GM21576 (cell line): ENCODE results near the gene CHMP1A.
A peak's percentile ranks its signal among the peaks of the same experiment; 100 is the strongest.
"Not testable (repeated sequence)": the region's sequence is repeated elsewhere in the genome, so short reads cannot be mapped to it uniquely, and the experiment has no call there.

Experiments
- ATAC-seq: cut with Tn5 transposase; IDR thresholded peaks from one replicate; pipeline ENCODE4 v1.9.1; 2021; ENCODE audit warnings: mild to moderate bottlenecking, moderate library complexity; ENCODE audit not compliant: unreplicated experiment

CHMP1A gene

DNA sequence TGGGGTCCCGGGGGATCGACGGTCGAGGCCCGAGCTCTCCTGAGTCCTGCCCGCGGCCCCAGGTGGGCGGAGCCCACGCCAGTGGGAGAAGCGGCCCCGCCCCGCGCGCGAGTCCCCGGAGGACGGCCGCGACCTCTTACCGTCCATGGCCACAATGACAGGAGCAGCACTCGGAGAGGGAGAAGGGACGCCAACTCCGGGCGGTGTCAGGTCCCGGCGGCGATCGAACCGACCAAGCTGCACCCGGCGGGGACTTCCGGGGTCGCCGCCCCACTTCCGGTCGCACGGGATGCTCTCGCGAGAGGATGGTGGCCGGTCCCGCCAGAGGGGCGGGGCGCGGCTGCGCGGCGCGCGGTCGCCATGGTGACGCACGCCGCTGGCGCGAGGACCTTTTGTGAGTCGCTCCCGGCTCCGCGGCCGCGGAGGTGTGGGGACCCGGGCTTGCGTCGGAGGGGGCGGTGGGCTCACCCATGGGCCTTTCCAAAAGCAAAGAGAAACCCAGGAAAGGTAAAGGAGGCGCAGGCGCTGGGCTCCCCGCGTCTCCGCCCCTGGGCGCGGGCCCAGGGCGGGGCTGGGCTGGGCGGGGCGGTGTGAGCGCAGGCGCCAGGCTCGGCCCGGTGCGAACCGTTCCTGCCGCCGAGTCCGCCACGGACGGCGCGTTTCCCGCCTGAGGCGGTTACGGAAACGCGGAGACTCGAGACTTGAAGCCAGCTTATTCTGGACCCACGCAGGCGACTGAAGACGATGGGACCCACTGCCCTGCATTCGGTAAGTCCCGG lies at the start of gene CHMP1A, which contains the start of gene SPATA33:
Gene CHMP1A, minus strand, starts transcription at position 267 of the 779 bp plus-strand sequence. Its CDS starts 120 bp downstream, at position 147.
Gene SPATA33, plus strand, starts transcription at position 395 of the 779 bp plus-strand sequence. Its CDS starts 76 bp downstream, at position 471.
- ATAC-seq: peak; percentile 88

DNA sequence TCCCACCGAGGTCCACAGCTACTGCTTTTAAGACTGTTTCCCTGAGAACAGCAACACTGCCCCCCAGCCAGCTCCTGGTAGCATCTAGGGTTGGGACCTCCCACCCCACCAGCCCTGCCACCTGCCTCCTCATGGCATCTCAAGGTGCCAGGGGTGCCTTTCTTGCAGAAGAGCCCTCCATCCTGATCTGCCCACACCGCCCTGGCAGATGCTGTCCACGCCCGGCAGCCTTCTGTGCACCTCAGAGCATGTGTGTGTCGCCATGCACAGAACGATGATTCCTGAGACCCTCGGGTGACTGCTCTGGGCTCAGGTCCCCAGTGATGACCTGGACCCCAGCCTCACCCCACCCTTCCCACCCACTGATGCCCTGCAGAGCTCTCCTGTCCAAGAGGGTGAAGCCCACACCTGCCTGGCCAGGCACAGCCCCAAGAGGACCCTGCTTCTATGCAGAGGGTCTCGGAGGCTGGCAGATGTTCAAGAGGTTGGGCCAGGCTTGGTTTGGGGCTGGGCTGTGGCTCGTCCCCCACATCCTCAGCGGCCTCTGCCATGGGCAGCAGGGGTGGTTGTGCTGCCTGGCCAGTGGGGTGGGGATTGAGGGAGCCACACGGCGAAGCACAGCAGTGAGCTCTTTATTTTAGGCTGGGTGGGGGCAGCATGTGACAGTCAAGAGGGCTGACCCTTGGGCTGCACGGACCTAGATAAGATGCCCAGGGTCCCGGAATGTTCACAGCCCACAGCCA lies 49.2 kb upstream of the CHMP1A start:
- ATAC-seq: no peak

DNA sequence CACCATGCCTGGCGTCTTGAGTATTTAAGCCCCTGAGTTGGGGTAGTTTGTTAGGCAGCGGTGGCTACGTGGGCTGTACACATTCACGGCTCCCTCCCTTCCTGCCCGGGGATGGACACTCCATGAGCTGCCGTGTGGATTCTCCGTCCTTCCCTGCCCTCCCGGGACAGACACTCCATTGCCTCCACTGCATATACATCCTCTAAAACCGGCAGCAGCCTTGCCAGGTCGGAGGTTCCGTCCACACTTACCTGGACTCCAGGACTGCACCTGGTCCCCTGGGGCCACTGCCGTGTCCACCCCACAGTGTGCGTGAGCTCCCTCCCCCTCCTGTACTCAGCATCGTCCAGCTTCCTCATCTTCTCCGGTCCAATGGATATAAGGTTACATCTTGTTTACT lies 47.5 kb upstream of the CHMP1A start:
- ATAC-seq: no peak

DNA sequence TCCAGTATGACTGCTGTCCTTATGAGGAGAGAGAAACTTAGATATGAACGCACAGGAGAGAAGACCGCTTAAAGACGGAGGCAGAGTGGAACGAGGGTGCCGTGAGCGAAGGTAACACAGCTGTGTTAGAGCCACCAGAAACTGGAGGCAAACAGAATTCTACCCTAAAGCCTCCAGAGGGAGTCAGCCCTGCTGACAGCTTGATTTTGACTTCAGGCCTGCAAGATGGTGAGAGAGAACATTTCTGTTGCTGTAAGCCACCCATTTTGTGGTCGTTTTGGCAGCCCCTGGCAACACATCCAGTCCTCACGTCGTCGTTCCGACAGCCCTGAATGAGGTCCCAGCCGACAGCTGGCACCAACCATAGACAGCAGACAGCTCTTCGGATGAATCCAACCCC lies 46.8 kb upstream of the CHMP1A start:
- no peak for ATAC-seq

DNA sequence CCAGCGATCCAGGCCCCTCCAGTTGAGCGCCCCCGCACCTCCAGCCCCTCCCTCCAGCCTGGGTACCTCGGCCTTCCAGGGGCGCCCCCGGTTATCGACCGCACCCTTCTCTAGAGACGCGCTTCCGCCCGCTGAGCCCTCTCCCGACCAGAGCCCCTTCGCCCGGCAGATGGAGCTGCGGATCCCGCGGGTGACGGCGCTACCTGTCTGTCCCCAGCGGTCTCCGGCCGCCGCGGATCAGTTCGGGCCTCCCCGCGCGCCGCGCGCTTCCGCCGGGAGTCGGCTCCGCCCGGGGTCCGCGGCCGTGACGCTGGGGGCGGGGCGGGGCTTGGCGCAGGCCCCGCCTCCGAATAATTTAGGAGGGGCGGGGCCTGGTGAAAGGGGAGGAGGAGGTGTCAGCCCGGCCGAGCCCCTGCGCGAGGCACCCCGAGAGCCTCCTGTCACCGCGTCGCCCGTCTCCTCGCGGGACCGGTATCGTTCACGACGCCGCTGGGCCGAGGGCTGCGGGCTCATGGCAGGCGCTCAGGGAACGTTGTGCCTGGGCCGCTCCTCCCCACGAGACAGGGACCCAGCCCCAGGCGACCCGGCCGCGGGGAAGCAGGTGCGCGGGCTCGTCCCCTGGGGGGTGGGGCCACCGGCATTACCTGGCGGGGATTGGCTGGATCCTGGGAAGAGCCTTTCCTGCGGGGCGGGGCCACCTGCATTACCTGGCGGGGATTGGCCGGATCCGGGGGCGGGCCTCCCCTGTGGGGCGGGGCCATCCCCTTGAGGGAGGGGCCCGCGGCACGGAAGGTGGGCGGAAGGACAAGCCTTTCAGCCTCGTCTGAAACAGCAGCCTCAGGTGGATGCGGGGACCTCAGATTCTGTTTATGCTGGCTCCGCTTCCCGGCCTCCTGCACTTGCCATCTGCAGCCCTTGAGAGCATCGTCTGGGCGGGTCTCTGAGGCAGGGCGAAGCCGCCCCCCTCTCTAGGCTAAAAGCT lies 44.2 kb upstream of the CHMP1A start, which contains the start of gene SPATA2L:
Gene SPATA2L, minus strand, starts transcription at position 281 of the 982 bp plus-strand sequence. CDS start 473 bp downstream, outside the sequence.
- ATAC-seq: peak; percentile 58

DNA sequence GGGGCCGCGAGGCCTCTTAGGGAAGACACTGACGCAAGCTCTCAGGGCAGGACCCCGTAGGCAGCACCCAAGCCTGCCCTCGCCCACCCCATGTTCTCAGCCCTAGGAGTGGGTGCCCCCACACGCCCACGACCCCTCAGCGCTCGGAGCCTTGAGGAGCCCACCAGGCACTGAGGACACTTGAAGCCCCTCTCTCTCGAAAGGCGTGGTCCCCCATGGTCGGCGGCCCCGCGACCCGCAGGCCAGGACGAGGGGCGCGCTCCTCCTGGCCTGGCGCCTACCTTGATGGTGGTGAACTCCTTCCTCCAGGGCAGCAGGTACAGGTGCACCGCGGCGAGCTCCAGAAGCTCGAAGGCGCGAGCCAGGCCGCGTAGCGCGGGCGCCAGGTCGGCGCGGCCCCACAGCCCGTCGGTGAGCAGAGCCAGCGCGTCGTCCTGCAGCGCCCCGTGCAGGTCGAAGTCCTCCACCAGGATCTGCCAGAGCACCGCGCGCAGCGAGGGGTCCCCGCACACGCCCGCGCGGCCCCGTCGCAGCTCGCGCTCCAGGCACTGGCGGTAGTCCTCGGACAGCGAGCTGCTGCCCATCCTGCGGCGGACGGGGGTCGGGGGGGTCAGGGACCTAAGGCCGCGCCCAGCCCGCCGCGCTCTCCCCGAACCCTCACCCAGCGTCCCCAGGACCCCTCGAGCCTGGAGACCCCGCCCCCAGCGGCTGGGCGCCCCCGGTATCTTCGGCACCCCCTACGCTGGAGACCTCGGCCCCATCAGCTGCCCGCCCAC lies 43.3 kb upstream of the CHMP1A start:
- no peak for ATAC-seq

DNA sequence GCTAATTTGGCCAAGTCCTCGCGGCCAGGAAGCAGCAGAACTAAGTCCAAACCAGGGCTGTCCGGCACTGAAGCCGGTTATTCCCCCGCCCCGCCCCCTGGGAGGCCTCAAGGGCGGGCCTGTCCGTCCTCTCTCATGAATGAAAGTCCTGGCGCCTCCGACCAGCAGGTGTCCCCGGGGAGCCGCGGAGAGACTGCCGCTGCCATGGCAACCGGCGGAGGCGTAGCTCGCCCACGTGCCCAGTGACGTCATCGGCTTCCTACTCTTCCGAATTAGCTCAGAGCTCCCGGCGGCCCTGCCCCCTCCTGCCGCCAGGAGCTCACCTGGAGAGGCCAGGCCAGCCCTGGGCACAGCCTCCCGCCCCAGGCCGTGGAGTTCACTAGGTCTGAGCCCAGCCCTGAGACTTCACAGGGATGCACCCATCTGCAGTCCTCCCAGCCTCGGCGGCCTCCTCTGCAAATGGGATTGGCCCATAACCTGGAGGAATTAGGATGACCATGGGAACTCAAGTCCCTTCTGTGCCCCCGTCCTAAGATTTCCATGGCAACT lies 42.7 kb upstream of the CHMP1A start:
- ATAC-seq: peak; percentile 44

DNA sequence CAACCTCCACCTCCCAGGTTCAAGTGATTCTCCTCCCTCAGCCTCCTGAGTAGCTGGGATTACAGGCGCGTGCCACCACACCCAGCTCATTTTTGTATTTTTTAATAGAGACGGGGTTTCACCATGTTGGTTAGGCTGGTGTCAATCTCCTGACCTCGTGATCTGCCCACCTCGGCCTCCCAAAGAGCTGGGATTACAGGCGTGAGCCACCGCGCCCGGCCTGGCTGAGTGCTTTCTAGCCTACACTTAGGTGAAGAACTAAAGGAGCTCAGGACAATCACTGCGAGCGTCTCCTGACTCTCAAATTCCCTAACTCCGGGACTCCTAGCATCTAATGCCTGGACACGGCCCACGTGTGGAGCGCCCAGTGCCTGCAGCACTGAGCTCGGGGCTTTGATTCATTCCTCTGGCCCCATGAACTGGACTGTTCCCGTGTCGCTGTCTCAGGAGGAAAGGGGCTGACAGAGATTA lies 42.2 kb upstream of the CHMP1A start:
- ATAC-seq: not testable (repeated sequence)

DNA sequence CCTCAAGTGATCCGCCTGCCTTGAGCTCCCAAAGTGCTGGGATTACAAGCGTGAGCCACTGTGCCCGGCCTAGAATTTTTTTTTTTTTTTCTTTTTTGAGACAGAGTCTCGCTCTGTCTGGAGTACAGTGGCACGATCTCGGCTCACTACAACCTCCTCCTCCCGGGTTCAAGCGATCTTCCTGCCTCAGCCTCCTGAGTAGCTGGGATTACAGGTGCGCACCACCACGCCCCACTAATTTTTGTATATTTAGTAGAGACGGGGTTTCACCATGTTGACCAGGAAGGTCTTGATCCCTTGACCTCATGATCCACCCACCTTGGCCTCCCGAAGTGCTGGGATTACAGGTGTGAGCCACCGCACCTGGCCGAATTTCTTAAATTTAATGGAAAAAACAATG lies 41.2 kb upstream of the CHMP1A start:
- not testable (repeated sequence) for ATAC-seq

DNA sequence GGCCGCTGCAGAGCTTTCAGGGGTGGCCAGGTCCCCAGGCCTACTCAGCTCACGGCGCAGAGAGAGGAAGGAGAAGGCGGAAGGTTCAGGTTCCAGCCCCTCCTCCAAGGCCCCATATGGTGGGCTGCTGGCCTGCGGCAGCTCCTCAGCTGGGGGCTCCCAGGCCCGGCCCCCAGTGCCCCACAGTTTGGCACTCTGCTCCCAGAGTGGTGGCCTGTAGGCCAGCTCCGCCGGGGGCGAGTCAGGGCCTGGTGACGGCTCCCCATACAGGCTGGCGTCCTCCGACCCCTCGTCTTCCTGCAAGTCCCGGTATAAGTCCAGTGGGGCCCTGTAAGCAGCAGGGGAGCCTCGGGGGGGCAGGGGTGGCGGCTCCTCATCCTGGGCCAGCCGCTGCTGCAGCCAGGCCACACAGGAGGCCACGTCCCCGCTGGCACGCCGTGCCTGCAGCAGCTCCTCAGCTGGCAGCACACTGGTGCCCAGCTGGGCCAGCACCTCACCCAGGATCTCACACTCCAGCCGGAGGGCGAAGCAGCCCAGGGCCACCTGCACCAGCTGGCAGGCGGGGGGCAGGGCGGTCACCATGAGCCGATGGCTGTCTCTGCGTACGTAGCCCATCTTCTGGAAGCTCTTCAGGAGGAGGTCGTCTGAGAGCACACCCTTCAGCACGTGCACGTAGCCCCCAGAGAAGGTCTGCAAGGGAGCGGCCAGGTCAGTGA lies 40.3 kb upstream of the CHMP1A start:
- no peak for ATAC-seq

DNA sequence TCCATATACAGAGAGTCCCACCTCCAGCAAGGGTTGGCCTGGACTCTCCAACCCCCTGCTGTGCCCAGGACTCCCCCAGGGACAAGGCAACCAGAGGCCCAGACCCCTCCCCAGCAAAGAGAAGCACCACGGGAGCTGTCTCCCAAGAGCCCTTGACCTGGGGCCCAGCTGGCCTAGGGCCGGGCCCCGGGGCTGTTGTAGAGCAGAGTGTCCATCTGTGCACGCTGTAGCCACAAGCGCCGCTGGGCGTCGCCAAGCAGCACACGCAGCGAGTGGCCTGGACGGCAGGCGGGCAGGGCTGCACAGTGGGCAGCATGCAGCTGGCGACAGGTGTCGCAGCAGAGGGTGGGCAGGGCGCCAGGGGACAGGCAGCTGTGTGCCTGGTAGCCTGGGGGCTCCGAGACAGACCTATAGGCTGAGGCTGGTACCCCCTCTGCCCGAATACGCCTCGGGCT lies 39.7 kb upstream of the CHMP1A start:
- no peak for ATAC-seq

DNA sequence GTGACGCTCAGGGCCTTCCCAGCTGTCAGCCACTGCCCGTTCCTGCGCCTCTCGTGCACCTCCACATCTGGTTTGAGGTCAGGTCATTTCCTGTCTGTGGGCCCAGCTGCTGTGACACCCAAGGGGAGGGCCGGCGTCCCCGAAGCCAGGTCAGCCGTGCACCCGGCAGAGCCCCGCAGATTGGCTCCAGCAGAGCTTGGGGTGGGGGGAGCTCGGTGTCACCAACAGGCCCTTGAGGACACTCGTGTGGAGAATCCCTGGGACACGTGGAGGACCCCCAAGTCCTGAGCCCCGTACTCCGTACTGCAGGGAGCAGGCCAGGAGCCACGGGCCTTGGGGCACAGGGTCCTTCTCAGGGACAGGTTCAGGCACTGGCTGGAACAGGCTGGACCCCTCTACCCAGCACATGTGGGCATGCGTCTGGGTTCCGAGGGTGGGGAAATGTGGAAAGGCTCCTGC lies 39.2 kb upstream of the CHMP1A start:
- ATAC-seq: no peak

DNA sequence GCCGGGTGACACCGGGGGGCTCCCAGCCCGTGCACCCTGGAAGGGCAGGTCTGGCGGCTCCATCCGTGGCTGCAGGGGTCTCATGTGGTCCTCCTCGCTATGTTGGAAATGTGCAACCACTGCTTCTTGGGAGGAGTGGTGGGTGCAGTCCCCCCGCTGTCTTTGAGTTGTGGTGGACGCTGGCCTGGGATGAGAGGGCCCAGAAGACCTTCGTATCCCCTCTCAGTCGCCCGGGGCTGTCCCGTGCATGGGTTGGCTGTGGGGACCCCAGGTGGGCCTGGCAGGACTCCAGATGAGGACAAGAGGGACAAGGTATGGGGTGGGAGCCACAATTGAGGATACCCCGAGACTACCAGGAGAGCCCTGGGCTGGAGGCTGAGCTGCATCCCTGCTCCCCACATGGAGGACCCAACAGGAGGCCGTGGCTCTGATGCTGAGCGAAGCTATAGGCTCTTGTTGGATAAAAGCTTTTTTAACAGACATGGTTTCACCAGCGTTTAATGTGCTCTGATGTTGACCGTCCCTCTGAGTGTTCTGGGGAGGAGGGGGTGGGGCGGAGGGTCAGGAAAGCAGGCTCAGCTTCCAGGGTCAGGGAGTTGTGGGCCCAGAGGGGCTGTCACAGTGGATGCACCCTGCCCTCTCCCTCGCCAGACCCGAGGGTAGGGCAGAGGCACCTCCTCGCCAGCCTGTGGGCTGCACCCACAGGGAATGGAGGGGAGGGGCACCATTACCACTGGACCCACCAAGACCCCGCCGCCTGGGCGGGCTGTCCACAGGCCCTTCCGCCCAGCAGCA lies 38.6 kb upstream of the CHMP1A start:
- no peak for ATAC-seq

DNA sequence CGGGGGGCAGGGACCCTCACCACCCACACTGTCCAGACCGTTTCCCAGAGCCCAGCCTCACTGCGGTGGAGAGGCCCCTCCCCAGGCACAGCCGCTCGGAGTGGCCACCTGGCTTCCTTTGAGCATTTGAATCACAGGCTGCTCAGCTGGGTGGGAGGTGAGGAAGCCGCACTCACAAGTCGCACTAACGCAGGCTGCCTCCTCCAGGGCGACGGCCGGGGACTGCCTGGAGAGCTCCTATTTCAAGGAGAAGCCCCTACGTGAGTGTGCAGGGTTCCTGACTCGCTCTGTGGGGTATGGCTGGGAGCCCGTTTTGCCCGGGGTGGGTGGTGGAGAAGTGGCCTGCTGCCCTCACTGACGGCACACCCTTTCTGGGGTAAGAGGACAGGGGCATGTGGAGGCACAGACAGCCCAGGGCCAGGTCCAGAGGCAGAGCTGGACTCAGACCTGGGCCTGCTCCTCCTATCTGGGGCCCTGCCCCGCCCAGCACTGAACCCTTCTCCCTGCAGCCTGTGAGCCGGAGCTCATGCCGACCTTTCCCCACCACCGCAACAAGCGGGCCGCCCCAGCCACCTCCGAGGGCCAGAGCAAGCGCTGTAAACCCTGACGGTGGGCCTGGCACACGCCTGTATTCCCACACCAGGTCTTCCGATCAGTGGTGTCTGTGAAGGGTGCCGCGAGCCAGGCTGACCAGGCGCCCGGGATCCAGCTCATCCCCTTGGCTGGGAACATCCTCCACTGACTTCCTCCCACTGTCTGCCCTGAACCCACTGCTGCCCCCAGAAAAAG lies 37.8 kb upstream of the CHMP1A start:
- ATAC-seq: no peak

DNA sequence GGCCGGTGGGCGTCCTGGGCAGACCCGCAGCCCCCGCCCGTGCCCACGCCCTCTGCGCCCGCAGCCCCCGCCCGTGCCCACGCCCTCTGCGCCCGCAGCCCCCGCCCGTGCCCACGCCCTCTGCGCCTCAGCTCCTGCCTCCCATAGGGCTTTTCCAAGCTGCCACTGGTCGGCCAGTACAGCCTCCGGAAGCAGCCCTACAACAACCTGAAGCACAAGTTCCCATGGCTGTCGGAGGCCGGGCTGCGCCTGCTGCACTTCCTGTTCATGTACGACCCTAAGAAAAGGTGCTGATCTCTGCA lies 37.2 kb upstream of the CHMP1A start:
- not testable (repeated sequence) for ATAC-seq

DNA sequence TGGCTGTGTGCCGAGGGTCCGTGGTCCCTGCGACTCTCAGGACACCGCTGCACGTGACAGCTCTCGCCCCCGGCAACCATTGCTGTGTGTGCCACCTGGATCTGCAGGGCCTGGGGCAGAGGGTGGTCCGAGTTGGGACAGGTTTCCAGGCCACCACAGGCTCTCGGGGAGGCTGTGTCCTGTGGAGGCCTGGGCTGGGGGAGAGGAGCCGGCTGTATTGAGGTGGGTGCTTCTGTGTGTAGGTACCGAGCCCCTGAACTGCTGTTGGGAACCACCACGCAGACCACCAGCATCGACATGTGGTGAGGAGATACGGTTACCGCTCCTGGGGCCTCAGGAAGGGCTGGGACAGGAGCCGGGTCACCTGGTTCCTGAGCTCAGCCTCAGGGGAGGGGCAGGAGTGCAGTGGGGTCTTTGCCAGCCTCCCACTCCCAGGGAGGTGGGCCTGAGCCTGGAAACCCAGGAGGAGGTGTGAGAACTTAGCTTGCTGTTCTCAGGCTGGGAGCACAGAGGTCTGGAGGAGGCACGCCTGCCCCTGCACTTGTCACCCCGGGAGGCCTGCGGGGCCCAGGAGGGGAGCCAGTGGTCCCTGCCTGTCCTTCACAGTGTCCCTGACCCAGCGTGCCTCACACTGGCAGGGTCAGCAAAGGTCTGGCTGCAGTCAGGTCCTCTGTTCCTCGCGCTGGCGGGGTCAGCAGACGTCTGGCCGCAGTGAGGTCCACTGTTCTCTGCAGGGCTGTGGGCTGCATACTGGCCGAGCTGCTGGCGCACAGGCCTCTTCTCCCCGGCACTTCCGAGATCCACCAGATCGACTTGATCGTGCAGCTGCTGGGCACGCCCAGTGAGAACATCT lies 36.6 kb upstream of the CHMP1A start:
- no peak for ATAC-seq
